NCI-H1092 (cell line): ENCODE measurements around the gene TIMM44.

Source experiments
- DNase-seq: peaks from one replicate; lab custom pipeline; 2025; lab: John Stamatoyannopoulos, UW

The TIMM44 gene, protein sequence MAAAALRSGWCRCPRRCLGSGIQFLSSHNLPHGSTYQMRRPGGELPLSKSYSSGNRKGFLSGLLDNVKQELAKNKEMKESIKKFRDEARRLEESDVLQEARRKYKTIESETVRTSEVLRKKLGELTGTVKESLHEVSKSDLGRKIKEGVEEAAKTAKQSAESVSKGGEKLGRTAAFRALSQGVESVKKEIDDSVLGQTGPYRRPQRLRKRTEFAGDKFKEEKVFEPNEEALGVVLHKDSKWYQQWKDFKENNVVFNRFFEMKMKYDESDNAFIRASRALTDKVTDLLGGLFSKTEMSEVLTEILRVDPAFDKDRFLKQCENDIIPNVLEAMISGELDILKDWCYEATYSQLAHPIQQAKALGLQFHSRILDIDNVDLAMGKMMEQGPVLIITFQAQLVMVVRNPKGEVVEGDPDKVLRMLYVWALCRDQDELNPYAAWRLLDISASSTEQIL

GRCh38 chr19:7943444-7944176 lies at the start of gene TIMM44:
TSS of gene TIMM44 (minus strand) at chr19:7943666. CDS start at chr19:7943651, 15 bp downstream.
- peak; percentile 99 for DNase-seq

DNA sequence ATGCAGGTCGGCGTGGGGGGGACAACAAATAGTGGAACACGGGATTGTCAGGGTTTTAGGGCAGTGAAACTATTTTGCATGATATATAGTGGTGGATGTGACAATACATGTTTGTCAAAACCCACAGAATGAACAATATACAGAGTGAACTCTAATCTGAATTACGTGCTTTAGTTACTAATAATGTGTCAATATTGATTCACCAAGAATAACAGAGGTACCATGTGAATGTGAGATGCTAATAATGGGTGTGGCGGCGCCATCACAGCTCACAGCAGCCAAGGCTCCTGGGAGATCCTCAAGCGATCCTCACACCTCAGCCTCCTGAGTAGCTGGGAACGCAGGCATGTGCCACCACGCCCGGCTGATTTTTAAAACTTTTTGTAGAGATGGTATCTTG lies 49.1 kb upstream of the TIMM44 start:
- no peak for DNase-seq

- no peak for DNase-seq
Measured at GRCh38 chr19:7989071-7989575, 45.7 kb upstream of the TIMM44 start.

- DNase-seq = no peak
Measured at GRCh38 chr19:7988307-7988706, 44.8 kb upstream of the TIMM44 start.

- DNase-seq = no peak
Measured at GRCh38 chr19:7987114-7987768, 43.8 kb upstream of the TIMM44 start.

GRCh38 chr19:7986321-7987113 lies 43.1 kb upstream of the TIMM44 start:
- no peak for DNase-seq

DNA sequence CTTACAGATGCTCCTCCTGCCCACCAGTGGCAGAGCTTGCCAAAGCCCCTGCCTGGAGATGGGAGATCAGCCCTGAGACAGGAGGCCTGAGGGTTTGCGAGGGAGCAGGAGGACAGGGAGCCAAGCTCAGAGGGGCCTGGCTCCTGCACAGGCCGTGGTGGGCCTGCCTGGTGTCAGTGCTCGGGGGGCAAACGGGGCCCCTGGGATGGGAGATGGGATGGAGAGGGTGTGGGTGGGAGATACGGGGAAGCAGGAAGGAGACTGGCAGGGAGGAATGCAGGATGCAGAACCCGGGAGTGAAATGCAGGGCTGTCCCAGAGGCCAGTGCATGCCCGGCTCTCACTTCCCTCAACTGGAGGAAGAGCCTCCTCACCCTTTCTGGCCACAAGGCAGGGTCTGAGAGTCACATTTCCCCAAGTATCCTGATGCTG lies 42.0 kb upstream of the TIMM44 start:
- no peak for DNase-seq

DNA sequence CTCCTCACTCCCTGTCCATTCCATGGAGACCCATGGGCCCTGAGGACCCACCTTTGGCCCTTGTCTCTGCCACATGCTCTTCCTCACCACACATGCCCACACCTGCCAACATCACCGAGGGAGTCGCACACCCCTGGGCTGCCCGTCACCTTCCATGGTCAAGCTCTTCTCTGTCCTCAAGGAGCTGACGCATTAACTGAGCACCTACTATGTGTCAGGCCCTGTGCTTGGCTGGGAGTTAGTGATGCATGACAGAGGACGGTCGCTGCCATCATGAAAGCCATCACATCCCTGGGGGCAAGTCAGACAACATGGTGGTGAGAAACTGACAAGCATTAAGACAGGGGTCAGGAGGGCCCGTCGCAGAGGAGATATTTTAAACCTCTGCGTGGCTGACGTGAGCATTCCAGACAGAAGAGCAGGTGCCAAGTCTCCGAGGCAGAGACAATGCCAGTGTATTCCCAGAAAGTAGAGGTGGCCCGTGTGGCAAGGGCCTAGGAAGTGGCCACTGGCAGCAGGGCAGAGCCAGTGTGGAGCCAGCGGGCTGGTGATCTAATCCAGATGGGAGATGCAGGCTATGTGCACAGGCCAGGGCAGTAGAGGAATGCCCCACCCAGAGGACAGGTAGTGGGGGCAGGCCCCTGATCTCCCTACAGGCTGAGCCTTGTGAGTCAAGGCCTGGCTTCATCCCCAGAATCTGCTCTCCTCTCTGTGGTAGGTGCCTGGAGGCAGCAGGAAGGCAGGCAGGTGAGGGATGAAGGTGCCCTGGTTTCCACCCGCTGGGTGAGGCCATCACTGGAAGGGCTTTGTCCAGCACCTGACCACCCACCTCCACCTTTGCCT lies 40.8 kb upstream of the TIMM44 start:
- no peak for DNase-seq

DNA sequence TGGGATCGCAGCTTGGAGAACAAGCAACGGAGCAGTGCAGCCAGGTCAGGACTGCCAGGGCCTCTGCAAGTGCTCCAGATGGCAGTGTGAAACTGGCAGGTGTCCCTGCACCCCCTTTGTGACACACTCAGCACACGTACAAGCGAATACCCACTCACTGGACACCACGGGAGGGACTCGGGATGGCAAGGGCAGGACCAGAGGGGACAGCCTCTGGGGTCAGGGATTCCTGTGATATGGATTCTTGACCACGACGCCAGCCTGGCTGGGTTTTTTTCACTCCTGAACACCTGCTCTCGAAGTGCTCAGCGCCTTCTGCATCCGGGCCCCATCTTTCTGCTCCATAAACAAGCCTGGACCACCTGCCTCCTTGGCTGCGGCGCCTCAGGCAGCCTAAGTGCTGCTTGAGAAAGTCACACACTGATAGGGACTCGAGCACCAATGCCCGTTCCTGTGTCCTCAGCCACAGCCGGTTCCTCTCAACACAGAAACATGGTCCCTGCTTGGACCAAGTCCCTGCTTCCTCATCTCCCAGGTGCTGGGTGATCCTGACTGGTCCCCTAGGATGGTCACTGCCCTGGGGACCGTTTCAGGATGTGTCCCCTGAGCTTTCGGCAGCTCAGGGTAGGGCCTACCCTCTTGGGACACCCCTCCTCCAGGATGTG lies 40.0 kb upstream of the TIMM44 start:
- no peak for DNase-seq

GRCh38 chr19:7982651-7983099 lies 39.2 kb upstream of the TIMM44 start:
- no peak for DNase-seq

DNA sequence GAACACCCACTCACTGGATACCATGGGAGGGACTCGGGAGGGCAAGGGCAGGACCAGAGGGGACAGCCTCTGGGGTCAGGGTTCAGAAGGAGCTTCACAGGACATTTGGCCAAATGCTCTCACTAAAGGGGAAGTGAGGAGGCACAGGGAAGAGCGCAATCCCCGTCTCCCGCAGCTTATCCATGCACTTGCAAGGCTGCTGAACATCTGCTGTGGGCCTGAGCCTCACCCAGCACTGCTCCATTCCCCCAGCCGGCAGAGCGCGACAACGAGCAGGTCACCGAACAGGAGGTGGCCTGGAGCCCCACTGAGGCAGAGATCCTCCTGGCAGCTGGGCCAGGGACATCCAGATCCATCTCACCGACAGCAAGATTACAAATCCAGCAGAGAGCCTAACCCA lies 38.6 kb upstream of the TIMM44 start:
- DNase-seq = no peak

- DNase-seq = no peak
Measured at GRCh38 chr19:7981661-7982060, 38.2 kb upstream of the TIMM44 start.

DNA sequence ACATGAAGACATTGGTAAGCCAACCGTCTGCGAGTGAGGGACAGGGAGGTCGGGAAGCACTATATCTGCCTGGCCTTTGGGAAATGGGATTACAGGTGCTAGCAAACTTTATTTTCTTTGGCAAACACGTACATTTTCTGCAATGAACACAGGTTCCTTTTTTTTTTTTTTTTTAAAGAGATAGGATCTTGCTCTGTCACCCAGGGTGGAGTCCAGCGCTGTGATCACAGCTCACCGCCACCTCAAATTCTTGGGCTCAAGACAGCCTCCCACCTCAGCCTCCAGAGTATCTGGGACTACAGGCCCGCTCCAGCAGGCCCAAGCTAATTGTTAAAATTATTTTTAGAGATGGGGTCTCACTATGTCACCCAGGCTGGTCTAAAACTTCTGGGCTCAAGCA lies 37.7 kb upstream of the TIMM44 start:
- DNase-seq = no peak

GRCh38 chr19:7980635-7981121 lies 37.2 kb upstream of the TIMM44 start:
- DNase-seq = no peak

- no peak for DNase-seq
Measured at GRCh38 chr19:7980168-7980567, 36.7 kb upstream of the TIMM44 start.

- DNase-seq = no peak
Measured at GRCh38 chr19:7979559-7979958, 36.1 kb upstream of the TIMM44 start.

DNA sequence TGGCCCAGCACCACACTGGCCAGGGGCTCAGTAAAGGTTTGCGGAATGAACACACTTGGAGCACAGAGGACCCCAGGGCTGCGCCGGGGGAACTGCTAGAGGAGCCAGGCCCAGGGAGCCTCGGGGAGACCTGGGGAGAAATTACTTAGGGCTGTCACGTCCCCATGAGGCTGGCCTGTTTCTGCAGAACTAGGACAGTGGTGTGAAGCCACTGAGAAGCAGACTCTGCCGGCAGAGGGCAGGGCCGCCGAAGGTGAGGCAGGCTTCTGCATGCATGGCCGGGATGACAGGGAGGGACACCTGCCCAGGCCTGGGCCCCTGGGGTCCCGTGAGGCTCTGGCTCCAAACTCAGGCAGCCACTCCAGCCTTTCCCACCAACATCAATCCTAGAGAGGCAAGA lies 35.5 kb upstream of the TIMM44 start:
- DNase-seq = no peak

- no peak for DNase-seq
Measured at GRCh38 chr19:7978179-7978825, 34.8 kb upstream of the TIMM44 start.

DNA sequence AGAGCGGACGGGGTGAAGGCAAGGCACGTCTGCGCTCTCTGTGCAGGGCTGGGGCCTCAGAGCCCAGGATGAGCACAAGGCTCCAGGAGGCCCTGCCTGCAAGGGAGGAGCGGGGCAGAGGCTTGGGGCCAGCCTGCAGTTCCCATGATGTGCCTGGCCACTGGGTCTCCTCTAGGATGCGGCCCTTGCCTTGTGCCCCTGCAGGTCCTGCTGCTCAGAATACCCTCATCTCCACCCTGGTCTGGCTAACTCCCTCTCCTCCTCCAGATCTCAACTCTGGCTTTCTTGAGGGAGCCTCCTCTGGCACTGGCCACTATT lies 34.2 kb upstream of the TIMM44 start:
- no peak for DNase-seq
